Fibroblast of the aortic adventitia (primary cell): ENCODE data around the gene RNF220. TPM values are rescaled to one million over a fixed set of nuclear protein-coding genes. Genes with fewer than 3 reads are reported as not detected.
A peak's percentile ranks its signal among the peaks of the same experiment; 100 is the strongest.

ENCODE experiments used
- DNase-seq: peaks from one replicate; pipeline ENCODE4 v3.0.0-alpha.2; 2010; ENCODE audit warnings: low read depth
- H3K4me3 ChIP-seq: 2 replicates; pipeline ENCODE4 v1.5.1; 2011; ENCODE audit warnings: low read depth, mild to moderate bottlenecking, control low read depth, low read length, moderate library complexity
- CTCF ChIP-seq: IDR thresholded peaks from 2 replicates; pipeline ENCODE4 v1.5.1; 2011; ENCODE audit warnings: mild to moderate bottlenecking, low read length, control low read depth, inconsistent platforms; ENCODE audit not compliant: insufficient read depth
- total RNA-seq: library from RNA; depleted of rRNA; stranded (reverse); fragments of >200 nt; gene quantifications from 2 replicates; pipeline ENCODE4 v1.2.3, GENCODE V29; 2012; ENCODE audit warnings: low replicate concordance

RNF220 gene
- total RNA-seq, 1 donor: 51.2 TPM

- TF ChIP-seq CTCF: no peak
Measured at GRCh38 chr1:44674113-44675000, 269.3 kb downstream of the RNF220 start, which contains the start of the genes ARMH1 and TMEM53. TSS of gene ARMH1 (plus strand) at chr1:44674714. CDS start at chr1:44689698, 14,984 bp downstream. TSS of gene TMEM53 (minus strand) at chr1:44674481. CDS start at chr1:44674391, 90 bp downstream.

GRCh38 chr1:44675186-44675585 is 270.1 kb downstream of the RNF220 start:
- DNase-seq: no peak
- no peak for TF ChIP-seq CTCF
- H3K4me3 ChIP-seq: peak overlapping the region; percentile 80

More at GRCh38 chr1:44674113-44675000, 269.3 kb downstream of the RNF220 start, which contains the start of the genes ARMH1 and TMEM53:
- DNase-seq: peak; percentile 99
- H3K4me3 ChIP-seq: peak within 1 kb of the TSS; percentile 88

- peak; percentile 29 for DNase-seq
- TF ChIP-seq CTCF: no peak
- no peak overlapping the region for H3K4me3 ChIP-seq
Measured at GRCh38 chr1:44676484-44677200, 271.6 kb downstream of the RNF220 start.

GRCh38 chr1:44677201-44677766 is 272.2 kb downstream of the RNF220 start:
- H3K4me3 ChIP-seq: no peak overlapping the region
- peak; percentile 65 for DNase-seq
- TF ChIP-seq CTCF: peak; percentile 61

- no peak for DNase-seq
- TF ChIP-seq CTCF: no peak
- no peak overlapping the region for H3K4me3 ChIP-seq
Measured at GRCh38 chr1:44678120-44678519, 273.1 kb downstream of the RNF220 start.

- TF ChIP-seq CTCF: no peak
Measured at GRCh38 chr1:44678626-44679025, 273.6 kb downstream of the RNF220 start.

More at GRCh38 chr1:44678626-44679025, 273.6 kb downstream of the RNF220 start:
- no peak overlapping the region for H3K4me3 ChIP-seq
- no peak for DNase-seq
